COR-L47 (cell line): ENCODE results near the gene EGFR.

Source experiments
- DNase-seq: peaks from one replicate; lab custom pipeline; 2025; lab: John Stamatoyannopoulos, UW

Gene EGFR

DNA sequence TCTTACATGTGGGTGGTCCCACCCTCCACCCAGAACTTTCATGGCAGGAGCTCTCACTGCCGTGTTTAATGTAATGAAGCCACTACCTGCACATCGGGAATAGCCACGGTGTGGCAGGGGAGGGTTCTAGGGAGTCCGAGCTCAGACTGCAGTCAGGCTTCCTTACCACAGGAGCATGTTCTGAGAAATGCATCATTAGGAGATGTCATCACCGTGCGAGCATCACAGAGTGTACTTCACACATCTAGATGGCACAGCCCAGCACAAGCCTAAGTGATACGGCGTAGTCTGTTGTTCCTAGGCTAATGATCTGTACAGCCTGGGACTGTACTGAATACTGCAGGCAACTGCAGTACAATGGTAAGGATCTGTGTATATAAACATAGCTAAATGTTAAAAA lies 193.4 kb downstream of the EGFR start:
- DNase-seq, result no peak

DNA sequence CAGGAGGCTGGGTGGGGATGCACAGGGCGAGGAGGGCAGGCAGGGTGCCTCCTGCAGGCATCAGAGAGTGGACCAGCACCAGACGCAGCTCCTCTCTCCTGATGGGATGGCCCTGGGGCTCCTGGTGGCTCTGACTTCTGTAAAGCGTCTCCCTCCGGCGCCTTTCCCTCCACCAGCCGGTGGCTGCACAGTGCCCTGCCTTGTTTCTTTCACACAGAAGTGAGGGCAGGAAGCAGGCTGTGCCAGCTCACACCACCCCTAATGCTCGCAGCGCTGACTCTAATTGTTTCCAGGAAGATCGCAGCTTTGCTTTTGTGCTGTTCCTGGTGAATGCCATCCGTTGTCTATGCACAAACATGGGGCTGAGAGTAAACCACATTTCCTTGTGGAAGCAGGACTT lies 194.0 kb downstream of the EGFR start:
- peak; percentile 6 for DNase-seq

DNA sequence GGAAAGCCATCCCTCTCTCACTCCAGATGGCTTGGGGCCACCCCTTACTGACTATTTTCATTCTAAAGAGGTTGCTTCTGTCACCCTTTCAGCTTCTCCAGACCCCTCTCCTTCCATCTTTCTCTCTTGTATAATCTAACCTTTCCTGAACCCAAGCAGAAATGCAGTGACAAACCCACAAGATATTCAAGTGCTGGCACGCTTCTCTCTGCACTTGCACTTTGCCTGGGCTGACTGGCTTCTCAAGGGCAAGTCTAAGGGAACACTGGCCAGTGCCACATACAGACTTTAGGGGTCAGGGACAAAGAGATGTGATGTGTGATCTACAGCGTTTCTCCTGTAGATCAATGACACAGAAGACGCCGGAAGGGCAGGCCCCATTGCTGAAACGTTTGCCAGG lies 195.9 kb downstream of the EGFR start:
- DNase-seq, result no peak

DNA sequence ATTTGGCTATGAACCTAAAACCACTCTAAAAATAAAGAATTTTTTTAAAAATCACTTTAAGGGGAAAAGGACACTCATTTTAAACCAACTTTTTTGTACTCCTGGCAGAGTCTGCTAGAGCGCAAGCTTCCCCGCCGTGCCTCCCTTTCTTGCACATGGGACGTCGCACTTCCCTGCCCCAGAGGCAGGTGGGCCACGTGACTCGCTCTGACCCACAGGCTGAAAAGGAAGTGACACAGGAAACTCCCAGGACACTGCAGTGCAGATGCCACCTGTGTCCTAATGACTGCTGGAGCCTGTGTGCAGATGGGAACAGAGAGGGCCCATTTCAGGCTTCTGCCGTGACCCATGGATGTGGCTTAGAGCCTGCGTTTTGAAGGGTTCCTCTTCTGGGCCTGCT lies 204.2 kb downstream of the EGFR start:
- DNase-seq, result no peak

DNA sequence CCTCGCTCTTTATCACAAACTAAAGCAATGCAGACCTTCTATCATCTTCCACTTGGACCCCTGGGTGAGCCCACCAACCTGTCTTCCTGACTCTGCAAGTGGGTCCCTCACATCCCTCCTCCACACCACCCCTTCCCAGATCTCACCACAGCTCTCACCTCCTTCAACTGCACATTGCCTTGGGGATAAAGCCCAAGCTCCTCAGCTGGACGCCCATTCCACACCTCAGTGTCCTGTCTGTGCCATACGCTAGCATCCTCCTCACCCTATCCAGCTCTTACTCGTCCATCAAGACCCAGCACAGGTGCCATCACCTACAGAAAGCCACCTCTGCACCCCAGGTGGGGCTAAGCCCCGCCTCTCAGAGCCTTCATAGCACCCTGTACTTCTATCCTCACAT lies 205.3 kb downstream of the EGFR start:
- no peak for DNase-seq

DNA sequence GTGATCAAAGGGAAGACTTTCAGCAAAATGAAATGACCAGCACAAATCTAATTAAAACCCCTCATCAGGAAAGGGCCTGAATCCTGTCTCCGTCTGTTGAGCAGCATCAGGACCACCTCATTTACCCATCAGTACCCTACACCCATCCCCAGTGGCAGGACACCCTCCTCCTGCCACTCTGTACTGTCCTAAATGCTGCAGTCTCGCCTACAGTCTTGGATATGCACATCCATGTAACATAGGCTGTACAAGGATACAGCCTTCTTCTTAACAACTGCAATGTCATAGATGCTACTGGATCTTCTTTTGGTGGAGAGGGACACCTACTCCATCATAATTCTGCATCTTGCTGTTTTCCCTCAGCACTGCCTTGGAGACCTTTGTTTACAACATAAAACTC lies 206.0 kb downstream of the EGFR start:
- DNase-seq, result no peak

DNA sequence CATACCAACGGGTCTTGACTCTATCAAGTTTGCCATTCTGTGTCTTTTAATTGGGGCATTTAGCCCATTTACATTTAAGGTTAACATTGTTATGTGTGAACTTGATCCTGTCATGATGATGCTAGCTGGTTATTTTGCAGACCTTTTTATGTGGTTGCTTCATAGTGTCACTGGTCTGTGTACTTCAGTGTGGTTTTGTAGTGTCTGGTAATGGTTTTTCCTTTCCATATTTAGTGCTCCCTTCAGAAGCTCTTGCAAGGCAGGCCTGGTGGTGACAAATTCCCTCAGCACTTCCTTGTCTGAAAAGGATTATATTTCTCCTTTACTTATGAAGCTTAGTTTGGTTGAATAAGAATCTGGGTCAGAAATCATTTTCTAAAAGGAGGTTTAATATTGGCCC lies 211.2 kb downstream of the EGFR start:
- DNase-seq, result no peak

DNA sequence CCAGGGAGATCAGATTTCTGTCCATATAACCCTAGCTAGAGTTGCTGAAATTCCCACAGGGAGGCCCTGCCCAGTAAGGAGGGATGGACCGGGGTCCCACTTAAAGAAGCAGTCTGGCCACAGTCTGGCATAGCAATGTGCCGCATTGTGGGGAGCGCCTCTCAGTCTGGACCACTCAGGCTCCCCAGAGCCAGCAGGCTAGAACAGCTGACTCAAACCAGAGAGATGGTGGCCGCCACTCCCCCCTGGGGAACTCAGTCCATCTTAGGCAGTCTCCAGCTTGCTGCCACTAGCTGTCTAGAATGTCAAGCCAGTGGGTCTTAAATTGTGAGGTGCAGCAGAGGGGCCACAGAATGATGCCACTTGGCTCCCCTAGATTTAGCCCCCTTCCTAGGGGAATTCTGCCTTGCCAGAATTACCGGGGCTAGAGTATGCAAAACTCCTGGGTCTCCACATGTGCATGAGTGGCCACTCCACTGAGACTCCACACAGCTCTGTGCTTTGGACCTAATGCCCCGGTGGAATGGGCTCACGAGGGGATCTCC lies 213.0 kb downstream of the EGFR start:
- DNase-seq, result no peak

DNA sequence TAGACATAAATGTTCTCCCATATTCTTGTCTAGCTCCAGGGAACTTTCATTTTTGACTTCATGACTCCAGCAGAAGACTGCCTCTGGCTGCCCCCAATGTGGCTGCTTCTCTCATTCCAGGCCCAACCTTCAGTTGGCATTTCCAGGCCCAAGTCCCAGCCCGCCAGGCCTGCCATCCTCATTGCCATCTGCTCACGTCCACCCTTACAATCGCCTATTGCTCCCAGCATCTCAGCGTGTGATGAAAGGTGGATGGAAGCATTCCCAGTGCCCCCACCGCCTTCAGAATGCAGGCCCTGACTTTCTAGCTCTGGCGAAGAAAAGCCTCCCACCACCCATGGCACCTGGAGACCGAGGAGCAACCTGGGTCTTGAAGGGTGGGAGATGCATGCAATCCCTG lies 214.2 kb downstream of the EGFR start:
- DNase-seq, result no peak

DNA sequence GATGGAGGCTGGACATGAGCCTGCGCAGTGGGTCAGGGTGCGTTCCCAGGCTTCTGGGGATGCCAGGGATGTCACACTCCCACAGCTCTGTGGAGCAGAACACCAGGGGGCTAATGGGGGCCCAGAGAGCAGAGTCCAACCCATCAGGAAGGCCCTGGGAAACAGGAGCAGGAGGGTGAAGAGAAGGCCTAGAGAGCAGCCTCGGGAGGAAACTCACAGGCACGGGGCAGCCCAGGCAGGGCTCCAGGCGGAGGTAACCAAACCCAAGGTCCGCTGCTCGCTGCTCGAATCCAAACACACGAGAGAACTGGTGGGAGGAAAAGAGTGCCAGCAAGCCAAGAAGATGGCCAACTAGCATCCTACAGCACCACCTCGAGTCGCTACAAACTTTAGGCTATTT lies 215.6 kb downstream of the EGFR start:
- no peak for DNase-seq

DNA sequence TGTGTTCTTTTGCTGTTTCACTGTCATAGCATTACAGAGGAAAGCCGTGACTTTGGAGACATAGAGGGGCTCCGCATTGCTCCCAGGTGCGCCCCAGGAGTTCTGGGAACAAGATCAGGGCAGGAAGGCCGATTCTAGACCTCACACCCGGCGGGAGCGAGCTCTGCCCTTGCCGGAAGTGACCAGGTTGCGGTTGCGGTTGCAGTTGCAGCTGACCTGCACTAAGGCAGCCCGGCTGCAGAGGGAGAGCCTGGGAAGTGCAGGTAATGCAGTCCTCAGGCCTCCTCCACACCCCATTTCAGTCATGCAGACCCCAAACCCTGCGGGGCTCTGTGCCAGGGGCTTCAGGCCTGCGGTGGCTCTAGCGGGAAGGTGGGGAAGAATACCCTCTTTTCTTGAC lies 216.3 kb downstream of the EGFR start:
- no peak for DNase-seq

DNA sequence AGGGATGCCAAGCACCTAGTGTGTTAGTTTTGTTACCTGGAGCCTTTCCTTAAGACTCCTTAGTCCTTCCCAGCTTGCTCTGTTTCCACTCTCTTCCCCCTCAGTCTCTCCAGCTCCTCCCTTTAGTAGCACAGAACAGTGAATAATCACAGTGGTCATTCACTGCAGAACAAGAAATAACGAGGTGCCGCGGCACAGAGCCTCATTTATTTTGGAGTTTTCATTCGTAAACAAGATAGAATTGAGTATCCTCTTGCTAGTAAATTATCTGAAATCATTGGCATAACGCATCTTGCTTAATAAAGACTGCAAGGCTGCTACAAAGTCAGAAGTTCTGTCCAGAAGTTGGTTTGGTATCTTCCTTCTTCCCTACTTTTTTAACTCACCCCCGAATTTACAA lies 217.0 kb downstream of the EGFR start:
- no peak for DNase-seq

DNA sequence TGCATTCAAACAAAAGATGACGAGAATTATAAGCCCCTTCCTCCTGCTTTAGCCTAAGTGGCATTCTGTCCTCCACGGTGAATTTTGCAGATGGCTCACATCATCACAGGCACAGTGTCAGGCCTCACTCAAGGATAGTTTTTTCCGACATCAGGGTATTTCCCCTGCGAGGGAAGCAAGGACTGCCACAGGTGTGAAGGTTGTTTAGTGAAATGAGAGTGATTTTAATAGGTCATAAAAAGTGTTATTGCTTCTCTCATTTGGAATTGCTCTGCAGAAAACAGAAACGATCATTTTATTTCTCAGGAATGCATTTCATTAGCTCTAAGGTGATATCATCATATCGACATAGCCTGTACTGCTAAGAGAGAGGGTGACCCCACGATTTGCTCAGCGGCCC lies 217.7 kb downstream of the EGFR start:
- DNase-seq, result no peak

DNA sequence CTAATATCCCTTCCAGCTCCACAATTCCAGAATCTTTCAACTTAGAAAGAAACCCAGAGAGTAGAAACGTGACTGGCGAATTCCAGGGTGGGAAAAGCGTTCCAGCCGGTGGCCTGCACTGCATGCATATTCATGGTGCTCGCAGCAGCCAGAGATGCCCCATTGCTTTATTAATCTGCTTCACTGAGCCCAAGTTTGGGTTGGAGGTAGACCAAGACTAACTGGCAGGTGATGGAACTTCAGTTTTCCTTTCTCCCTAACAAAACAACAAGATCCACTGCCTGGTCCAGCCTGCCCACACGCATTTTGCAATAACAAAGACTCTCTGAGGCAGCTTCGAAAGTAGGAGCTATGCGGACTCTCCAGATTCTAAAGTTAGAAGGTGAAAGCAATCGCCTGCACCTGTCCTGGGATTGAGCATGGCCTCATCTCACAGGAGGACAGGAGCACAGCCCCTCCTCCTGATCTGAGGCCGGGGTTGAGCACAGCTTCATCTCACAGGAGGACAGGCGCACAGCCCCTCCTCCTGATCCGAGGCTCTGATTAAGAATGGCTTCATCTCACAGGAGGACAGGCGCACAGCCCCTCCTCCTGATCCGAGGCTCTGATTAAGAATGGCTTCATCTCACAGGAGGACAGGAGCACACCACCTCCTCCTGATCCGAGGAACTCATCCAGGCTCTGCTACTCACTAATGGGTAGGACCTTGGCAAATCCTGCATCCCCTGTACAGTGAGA lies 218.5 kb downstream of the EGFR start:
- no peak for DNase-seq

DNA sequence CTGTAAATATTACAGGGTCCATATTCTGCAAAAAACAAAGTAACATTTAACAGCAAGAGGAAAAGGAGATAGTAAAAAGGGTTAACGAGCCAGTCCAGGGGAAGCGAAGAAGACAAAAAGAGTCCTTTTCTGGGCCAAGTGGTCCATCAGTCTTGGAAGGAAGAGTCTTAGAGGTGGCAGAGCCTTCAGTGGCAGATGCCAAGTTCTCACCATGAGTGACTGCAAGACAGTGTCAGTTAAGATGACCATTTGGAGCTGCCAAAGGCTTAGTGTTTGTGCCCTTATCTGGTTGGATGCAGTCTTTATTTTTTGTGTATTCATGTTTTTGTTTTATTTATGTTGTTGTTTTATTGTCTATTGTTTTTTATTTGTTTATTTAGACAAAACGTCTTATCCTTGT lies 220.6 kb downstream of the EGFR start:
- DNase-seq, result no peak

DNA sequence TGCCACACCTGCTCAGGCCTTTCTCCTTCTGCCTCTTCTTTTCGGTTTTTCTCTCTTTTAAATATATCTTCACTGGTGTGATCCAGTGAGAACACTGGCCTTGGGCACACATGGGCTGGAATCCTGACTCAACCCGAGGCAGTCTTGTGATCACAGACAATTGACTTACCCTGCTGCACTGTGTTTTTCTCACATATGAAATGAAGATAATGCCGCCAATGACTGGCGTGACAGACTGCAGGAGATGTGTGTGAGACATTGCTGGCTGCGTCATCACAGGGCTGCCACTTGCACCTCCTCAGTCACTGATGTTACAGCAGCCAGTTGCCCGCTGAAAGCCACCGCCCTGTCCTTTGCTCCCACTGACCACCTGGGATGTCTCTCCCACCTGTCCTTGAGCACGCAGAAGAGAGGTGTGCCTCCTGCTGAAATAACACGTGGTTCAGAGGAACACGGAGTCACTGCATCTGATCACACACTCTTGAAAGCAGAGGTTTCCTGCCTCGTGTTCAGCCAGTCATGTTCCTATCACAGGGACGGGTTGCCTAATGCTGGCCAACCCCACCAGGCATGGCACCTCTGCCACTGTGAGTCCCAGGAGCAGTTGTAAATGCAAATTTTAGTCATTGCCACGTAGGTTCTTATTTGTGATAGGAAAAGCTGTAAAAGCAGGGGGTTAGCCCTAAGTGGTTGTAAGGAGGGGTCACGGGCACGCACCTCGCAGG lies 221.8 kb downstream of the EGFR start:
- no peak for DNase-seq

DNA sequence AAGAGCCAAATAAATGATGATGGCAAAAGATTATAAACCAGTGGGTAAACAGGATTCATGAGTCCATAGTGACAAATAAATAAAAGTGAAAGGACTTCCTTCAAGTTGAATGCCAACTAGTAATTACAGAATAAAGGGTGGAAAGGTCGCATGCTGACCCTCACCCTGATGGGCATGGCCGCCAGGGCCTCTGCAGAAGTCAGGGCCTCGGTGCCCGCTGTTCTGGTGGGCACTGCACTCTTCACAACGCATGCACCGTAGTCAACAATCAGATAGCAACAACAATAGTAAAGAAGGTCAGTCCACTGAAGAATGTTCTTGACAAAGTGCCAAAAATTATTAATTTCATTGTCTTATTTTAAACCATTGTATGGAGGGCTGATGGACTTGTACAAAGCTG lies 223.1 kb downstream of the EGFR start:
- no peak for DNase-seq

DNA sequence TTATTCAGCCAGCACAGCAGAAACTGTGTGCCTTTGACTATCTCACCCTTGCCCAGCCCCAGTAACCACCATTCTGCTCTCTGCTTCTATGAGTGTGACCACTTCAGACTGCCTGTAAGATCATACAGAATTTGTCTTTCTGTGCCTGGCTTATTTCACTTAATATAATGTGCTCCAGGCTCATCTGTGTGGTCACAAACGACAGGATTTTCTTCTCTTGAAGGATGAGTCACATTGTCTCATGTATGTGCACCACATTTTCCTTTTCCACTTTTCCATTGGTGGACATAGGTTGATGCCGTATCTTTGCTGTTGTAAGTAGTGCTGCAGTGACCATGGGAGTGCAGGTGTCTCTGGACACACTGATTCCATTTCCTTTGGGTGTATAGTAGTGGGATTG lies 223.8 kb downstream of the EGFR start:
- DNase-seq, result no peak

DNA sequence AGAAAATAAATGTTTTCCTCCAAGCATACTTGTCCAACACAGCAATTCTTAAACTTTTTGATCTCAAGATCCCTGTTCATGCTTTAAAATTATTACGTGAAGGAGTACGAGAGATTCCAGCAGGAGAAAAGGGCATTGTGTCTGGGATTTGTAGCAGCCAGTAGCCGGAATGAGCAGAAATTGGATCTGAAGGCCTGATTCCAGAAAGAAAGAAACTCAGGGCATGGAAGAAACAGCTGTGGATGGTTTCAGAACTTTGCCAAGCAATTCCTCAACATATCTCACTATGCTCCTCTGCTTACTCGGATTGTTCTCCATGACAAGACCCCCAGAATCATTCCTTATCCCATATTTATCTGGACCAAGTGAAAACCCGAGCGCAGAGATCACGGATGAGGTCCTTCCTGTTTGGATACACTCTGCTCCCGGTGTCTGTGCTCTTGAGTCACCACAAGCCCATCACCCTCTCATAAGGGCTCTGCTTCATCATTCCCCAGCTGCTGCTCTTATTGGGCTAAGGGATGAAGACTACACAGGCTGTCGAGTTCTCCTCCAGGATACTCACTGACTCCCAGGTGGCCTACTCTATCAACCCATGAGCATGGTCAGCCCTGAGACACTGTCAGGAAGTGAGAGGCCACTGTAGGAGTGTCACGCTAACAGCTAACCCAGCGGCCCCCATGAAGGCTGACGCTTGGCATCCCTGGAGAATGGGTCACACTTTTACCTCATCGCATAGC lies 225.4 kb downstream of the EGFR start:
- no peak for DNase-seq

DNA sequence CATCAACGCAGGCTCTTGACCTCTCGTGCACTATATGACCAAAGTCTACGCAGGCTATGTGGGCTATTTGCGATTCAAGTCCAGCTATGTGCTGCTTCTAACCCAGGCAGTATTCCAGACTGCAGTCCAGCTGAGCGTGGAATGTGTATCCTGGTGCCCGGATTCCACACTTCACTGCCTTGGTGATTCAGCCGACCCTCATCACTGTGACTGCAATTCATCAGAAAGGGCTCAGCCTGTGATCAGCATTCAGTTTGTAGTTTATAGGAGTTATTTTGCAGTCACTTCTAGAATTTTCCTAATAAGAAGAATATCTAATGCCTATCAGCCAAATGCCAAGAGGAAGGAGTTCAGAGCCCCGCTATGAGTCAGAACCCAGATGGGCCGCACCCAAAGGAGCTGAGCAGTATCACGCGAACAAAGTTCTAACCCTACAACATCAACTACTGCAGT lies 226.5 kb downstream of the EGFR start:
- no peak for DNase-seq

DNA sequence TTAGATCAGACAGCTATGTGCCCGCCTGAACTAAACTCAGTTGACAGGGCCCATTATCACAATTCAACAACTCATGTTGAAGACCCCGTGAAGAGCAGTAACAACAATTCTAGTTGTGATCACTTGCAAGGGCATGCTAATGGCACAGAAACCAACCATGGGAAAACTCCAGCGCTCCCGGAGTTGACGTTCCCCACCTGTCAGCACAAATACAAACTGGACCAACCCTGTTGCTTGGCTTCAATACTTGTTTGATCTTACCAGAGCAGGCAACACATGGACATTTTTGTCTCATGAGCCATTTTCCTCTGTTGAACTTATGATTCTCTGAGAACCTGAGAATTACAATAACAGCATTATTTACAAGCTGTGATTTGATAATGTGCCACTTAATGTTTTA lies 227.4 kb downstream of the EGFR start:
- no peak for DNase-seq

DNA sequence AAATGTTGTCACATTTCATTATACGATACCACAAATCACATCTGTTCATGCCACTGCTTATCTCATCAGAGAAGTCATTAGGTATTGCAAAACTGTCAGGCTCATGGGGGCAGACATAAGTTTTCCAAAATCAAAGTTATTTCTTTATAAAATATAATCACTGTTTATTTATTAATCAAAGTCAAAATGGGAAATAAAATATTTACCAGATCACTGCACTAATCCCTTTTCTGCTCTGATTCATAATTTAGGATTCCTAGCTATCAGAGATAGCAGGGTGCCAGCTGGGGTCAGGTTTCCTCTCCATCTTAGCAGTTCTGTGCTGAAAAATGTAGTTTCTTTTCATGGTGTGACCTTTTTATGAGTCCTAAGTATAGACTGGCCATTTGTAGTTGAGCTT lies 228.6 kb downstream of the EGFR start:
- DNase-seq, result no peak

DNA sequence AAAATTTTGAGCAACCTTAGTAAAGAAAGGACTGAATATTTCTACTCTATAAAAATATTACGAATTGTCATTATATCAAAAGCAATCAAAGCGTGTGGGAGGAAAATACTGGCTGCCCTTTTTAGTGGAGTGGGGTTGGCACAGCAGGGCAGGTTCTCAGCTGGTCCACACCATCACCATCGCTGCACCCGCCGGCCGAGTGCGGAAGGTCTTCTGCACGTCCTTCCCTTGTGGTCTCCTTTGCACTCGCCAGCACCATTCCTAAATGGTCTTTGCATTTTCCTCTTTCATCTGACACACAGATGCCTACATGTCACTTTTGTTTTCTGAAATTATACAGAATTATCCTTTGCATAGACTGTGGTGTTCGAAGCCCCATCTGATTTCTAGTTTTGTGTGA lies 229.7 kb downstream of the EGFR start:
- DNase-seq, result no peak
